ENCODE data around the gene ARHGEF12. TPM values are rescaled to one million over a fixed set of nuclear protein-coding genes. Genes with fewer than 3 reads are reported as not detected.

Gene ARHGEF12
- total RNA-seq, 1 donor from 2014 or later: 17.7 TPM

Other genes starting within 250 kb of the ARHGEF12 start
- gene TRIM29, start 198.3 kb upstream of the ARHGEF12 start, total RNA-seq: not detected in 2 replicates
- 2.8 and 2.9 TPM in 2 replicates for gene OAF, start 125.4 kb upstream of the ARHGEF12 start, total RNA-seq
- not detected in 2 replicates for gene POU2F3, start 96.3 kb upstream of the ARHGEF12 start, total RNA-seq
- gene TLCD5, start 11.1 kb upstream of the ARHGEF12 start, total RNA-seq: 0.41 and 0.46 TPM in 2 replicates
- gene GRIK4, start 175.3 kb downstream of the ARHGEF12 start, total RNA-seq: not detected in 2 replicates